ENCODE data around the gene IGFN1. TPM values are rescaled to one million over a fixed set of nuclear protein-coding genes. Genes with fewer than 3 reads are reported as not detected.

The IGFN1 gene
- total and polyA plus RNA-seq, 10 of the 15 experiments (the other 5 are each of a cell fraction or from before 2014, with no cell fraction given), result not detected

- ChIA-PET RAD21 (ENCODE audit: unreplicated experiment) (no interaction called here), CTCF (interaction anchor here (1.1 kb wide), 1 partner anchor 8 kb away, joined by 4 read pairs; no protein-coding TSS in a partner anchor), SMC1A (ENCODE audit: uncharacterized antibody, unreplicated experiment) (no interaction called here), POLR2A (interaction anchor here (1.4 kb wide), 1 partner anchor 13 kb away, joined by 4 read pairs; the partner anchor contains the start of gene TMEM9)
- H3K9ac ChIP-seq (ENCODE audit: control insufficient read depth, insufficient read depth, low read length), result no peak overlapping the region
- H3K4me1 ChIP-seq (ENCODE audit: control insufficient read depth, insufficient read depth, low read length), result no peaks in the 10 kb centered on the region
- H3K27ac ChIP-seq (ENCODE audit: control insufficient read depth, insufficient read depth), result no peak overlapping the region
- TF ChIP-seq RB1 (IDR thresholded peaks at IDR 0.05; ENCODE audit: borderline replicate concordance) (no peak), ASH2L (IDR thresholded peaks at IDR 0.05; ENCODE audit: borderline replicate concordance, low read depth) (no peak), CREM (IDR thresholded peaks at IDR 0.05; ENCODE audit: low read depth) (no peak), BCL11A (IDR thresholded peaks at IDR 0.05; ENCODE audit: low read depth, low read length) (no peak), PBX3 (IDR thresholded peaks at IDR 0.05; ENCODE audit: insufficient replicate concordance, low read depth, low read length) (no peak), ZNF592 (IDR thresholded peaks at IDR 0.05) (no peak), MEF2A (IDR thresholded peaks at IDR 0.05; ENCODE audit: insufficient read depth, low read depth, low read length) (no peak), IRF5 (IDR thresholded peaks at IDR 0.05; ENCODE audit: borderline replicate concordance) (no peak), NFXL1 (IDR thresholded peaks at IDR 0.05; ENCODE audit: borderline replicate concordance) (no peak), RELB (IDR thresholded peaks at IDR 0.05; ENCODE audit: low read depth) (no peak), HDAC2 (IDR thresholded peaks at IDR 0.05) (no peak), NR2C1 (IDR thresholded peaks at IDR 0.05) (no peak), IRF3 (IDR thresholded peaks at IDR 0.05) (no peak), CHD2 (IDR thresholded peaks at IDR 0.05; ENCODE audit: borderline replicate concordance, low read depth, low read length) (no peak), IKZF1 (conservative IDR thresholded peaks at IDR 0.05) (no peak)
- no peaks in the 10 kb centered on the region for H3K79me2 ChIP-seq (ENCODE audit: control insufficient read depth, insufficient read depth, low read length)
- no peaks in the 10 kb centered on the region; the same call in 1 of the 2 replicates for H4K20me1 ChIP-seq (ENCODE audit: control insufficient read depth, insufficient read depth)
- intact Hi-C loops (cut with micrococcal nuclease; ENCODE audit: unreplicated experiment) (no loop called here), in situ Hi-C loops (cut with MboI) (no loop called here)
- peaks cover 4% of the 10 kb centered on the region in 2 experiments; a peak in 3 of 4 replicates for H3K36me3 ChIP-seq (ENCODE audit: control insufficient read depth in 2 of 2, insufficient read depth in 2 of 2, low read length in 1 of 2)
- no peak for ATAC-seq
- H2AFZ ChIP-seq (ENCODE audit: control insufficient read depth, low read depth, low read length), result no peak overlapping the region
- DNase-seq (ENCODE audit: low read depth, low spot score), result no peak
- no peak for FAIRE-seq
- BruUV-seq (replicated peaks), result no TSS peak
- H3K9me3 ChIP-seq (replicated peaks; ENCODE audit: control insufficient read depth, insufficient read depth, low read length), result no peaks in the 10 kb centered on the region
- no peak overlapping the region for H3K4me3 ChIP-seq
- H3K4me2 ChIP-seq (ENCODE audit: control insufficient read depth, insufficient read depth), result no peak overlapping the region
- 76% methylated on average over 8 of the region's 8 CpGs for WGBS (ENCODE audit: insufficient coverage, insufficient replicate concordance, low lambda C conversion rate, missing lambda C conversion rate)
- no peaks in the 10 kb centered on the region for H3K27me3 ChIP-seq (replicated peaks in 1 of 2; ENCODE audit: control insufficient read depth in 2 of 2, insufficient read depth in 2 of 2, low read length in 1 of 2)
Measured at GRCh38 chr1:201140941-201141260, 49.7 kb upstream of the IGFN1 start.

Data from GM12878 (cell line).